Stimulated activated CD8-positive, alpha-beta memory T cell treated with anti-CD3 and anti-CD28 coated beads, Interleukin-12 subunit alpha, Interleukin-12 subunit beta, amount 100 ng/mL, for 24 hours (primary cell): ENCODE measurements around the gene HES7.

ENCODE experiments used
- DNase-seq: peaks from one replicate; pipeline ENCODE4 v3.0.0-alpha.2; 2020; ENCODE audit errors: extremely low read depth

The HES7 gene

DNA sequence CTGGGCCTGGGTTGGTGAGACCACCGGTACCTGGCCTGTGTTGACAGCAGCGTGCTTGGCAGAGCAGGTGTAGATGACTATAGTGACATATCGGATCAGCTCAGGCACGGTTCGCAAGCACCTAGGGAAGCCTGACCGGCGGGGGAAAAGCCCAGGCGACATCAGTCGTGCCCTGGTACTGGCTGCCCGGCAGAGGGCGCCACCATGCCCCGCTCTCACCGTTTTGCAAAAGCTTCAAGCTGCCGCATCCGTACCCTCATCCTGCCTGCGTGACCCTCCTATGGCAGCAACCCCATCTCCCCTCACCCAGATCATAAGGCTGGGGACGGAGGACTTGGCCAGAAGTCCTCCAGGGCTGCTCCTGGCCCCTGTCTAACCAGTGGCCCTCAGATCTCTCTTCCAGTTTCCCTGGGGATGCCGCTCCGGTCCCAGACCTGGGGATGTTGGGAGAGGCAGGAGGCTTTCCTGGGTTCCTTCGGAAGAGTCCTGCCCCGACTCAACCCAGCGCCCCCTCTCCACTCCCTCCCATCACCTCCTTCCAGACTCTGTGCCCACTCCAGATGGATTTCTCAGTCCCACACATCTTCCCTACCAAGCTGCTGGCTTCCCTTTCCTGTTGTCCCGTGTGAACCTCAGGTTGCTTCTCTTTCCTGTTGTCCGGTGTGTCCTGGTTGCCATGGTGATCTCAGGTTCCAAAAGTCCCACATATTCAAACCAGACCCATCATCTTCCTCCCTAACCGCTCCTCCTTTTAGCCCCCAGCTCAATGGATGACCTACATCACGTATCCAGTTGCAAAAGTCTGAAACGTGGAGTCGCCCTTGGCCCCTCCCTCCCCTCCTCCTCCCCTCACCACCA is 50.0 kb downstream of the HES7 start:
- DNase-seq, result peak; percentile 66

- DNase-seq, result no peak
These were observed 51.0 kb downstream of the HES7 start for GRCh38 chr17:8072729-8073461.

- no peak for DNase-seq
These were observed 51.6 kb downstream of the HES7 start for GRCh38 chr17:8072341-8072728.

DNA sequence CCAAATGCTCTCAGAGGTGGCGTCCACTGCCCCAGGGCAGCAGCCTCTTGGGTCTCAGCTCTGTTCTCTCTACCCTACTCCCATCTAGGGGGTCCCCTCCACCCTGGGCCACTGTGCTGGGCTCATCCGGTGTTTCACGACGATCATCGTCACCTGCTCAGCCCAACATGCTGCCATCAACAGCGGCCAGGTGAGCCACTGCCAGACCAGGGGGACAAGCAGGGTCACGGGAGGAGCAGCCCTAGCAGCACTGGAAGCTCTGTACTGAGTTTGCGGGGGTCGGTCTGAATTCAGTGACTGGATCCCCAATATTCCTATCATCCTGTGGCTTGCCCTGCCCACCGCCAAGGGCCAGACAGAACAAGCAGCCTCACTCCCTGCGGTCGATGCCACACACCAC is 52.4 kb downstream of the HES7 start:
- no peak for DNase-seq
